Tibial nerve (tissue), 4 donors: ENCODE results near the gene KRTAP4-2. TPM values are rescaled to one million over a fixed set of nuclear protein-coding genes. Genes with fewer than 3 reads are reported as not detected.
"Not testable (repeated sequence)": the region's sequence is repeated elsewhere in the genome, so short reads cannot be mapped to it uniquely, and the experiment has no call there.

Source experiments
- DNase-seq, 2 donors: peaks; one replicate each; pipeline ENCODE4 v3.0.0-alpha.2; 2019; ENCODE audit warnings: low spot score in 2 of 2
- H3K27ac ChIP-seq, 4 donors: fragments of 200-600 bp; sonication (generic) in 3 of 4; one replicate each; pipeline ENCODE4 v1.5.1; 2017 to 2019; ENCODE audit warnings: mild to moderate bottlenecking in 1 of 4
- H3K27me3 ChIP-seq, 2 donors: fragments of 200-600 bp; sonication (generic) in 1 of 2; one replicate each; pipeline versions ENCODE4 v1.5.1 to v1.6.0; 2017 to 2019
- H3K36me3 ChIP-seq, 3 donors: fragments of 200-600 bp; sonication (generic); one replicate each; pipeline ENCODE4 v1.5.1; 2018 to 2019
- H3K4me1 ChIP-seq, 4 donors: fragments of 200-600 bp; sonication (generic) in 3 of 4; one replicate each; pipeline ENCODE4 v1.5.1; 2017 to 2019
- H3K4me3 ChIP-seq, 4 donors: fragments of 200-600 bp; sonication (generic) in 3 of 4; one replicate each; pipeline ENCODE4 v1.5.1; 2017 to 2019; ENCODE audit warnings: mild to moderate bottlenecking in 1 of 4, moderate library complexity in 1 of 4
- H3K9me3 ChIP-seq, 4 donors: fragments of 200-600 bp; sonication (generic) in 3 of 4; one replicate each; pipeline ENCODE4 v1.5.1; 2017 to 2019
- CTCF ChIP-seq, 5 experiments: fragments of 200-600 bp in 3 of 5; fragments of 450-650 bp in 2 of 5; sonication (generic) in 3 of 5; IDR thresholded peaks; one replicate each; pipeline ENCODE4 v1.5.1; 2016 to 2019; ENCODE audit warnings: antibody characterized with exemption in 5 of 5, mild to moderate bottlenecking in 3 of 5, moderate library complexity in 2 of 5
- EP300 ChIP-seq, 2 donors: sonication (generic); formaldehyde crosslinking; IDR thresholded peaks; one replicate each; pipeline ENCODE4 v1.6.1; 2017; ENCODE audit warnings: antibody characterized with exemption in 2 of 2, mild to moderate bottlenecking in 1 of 2
- POLR2A ChIP-seq, 2 donors: fragments of 450-650 bp; IDR thresholded peaks; one replicate each; pipeline ENCODE4 v1.6.1; 2017; ENCODE audit warnings: antibody characterized with exemption in 2 of 2, mild to moderate bottlenecking in 2 of 2, moderate library complexity in 2 of 2
- WGBS, 2 donors: methylation state at CpG; one replicate each; pipeline ENCODE4 v1.1.5; 2018; 5-methylcytosine and 5-hydroxymethylcytosine counted together
- total RNA-seq, 4 donors: library from RNA; depleted of rRNA; stranded (reverse); fragments of >200 nt; gene quantifications; one replicate each; pipeline ENCODE4 v1.1.0, GENCODE V29; 2016

KRTAP4-2 gene
- not detected for total RNA-seq

- Histone ChIP-seq H3K27me3 (no peaks in the 10 kb centered on the region), H3K36me3 (no peaks in the 10 kb centered on the region), H3K27ac (no peak within 1 kb of the TSS), H3K9me3 (no peaks in the 10 kb centered on the region), H3K4me3 (no peak within 1 kb of the TSS), H3K4me1 (no peaks in the 10 kb centered on the region)
- WGBS, 2 donors: 88 to 89% methylated on average over 3 to 5 of the region's 7 CpGs
- TF ChIP-seq POLR2A (IDR thresholded peaks at IDR 0.05): no peak
- no peak for TF ChIP-seq EP300 (IDR thresholded peaks at IDR 0.05)
- no peak for TF ChIP-seq CTCF (IDR thresholded peaks at IDR 0.05)
- DNase-seq: no peak
These were observed at the start of gene KRTAP4-2 for GRCh38 chr17:41177727-41178271. Gene KRTAP4-2 (minus strand): TSS chr17:41178221. CDS start chr17:41178164, 57 bp downstream.

- H3K27ac ChIP-seq, DNase-seq, H3K9me3 ChIP-seq, H3K4me3 ChIP-seq, H3K36me3 ChIP-seq, H3K4me1 ChIP-seq, H3K27me3 ChIP-seq: not testable (repeated sequence)
- 58% methylated on average over 3 of the region's 4 CpGs; no CpG with 5 or more reads in 1 of the 2 donors for WGBS, 2 donors
These were observed 48.6 kb upstream of the KRTAP4-2 start, which contains the start of gene KRTAP9-2 for GRCh38 chr17:41226598-41227095. Gene KRTAP9-2 (plus strand): TSS chr17:41226648. CDS start chr17:41226655, 7 bp downstream.

GRCh38 chr17:41226051-41226450 is 48.0 kb upstream of the KRTAP4-2 start:
- no peak for DNase-seq
- H3K4me1 ChIP-seq: no peaks in the 10 kb centered on the region
- TF ChIP-seq POLR2A (IDR thresholded peaks at IDR 0.05): no peak
- no peak for TF ChIP-seq CTCF (IDR thresholded peaks at IDR 0.05)
- no peak for TF ChIP-seq EP300 (IDR thresholded peaks at IDR 0.05)
- H3K27ac ChIP-seq: no peak overlapping the region
- no peaks in the 10 kb centered on the region for H3K36me3 ChIP-seq
- no peaks in the 10 kb centered on the region for H3K27me3 ChIP-seq
- WGBS, 2 donors: 90 to 95% methylated on average over 6 of the region's 6 CpGs
- H3K9me3 ChIP-seq: no peaks in the 10 kb centered on the region
- no peak overlapping the region for H3K4me3 ChIP-seq

GRCh38 chr17:41223821-41224220 is 45.8 kb upstream of the KRTAP4-2 start:
- no peaks in the 10 kb centered on the region for H3K36me3 ChIP-seq
- TF ChIP-seq EP300 (IDR thresholded peaks at IDR 0.05) (no peak), POLR2A (IDR thresholded peaks at IDR 0.05) (no peak), CTCF (IDR thresholded peaks at IDR 0.05) (no peak)
- H3K27ac ChIP-seq: no peak overlapping the region
- H3K27me3 ChIP-seq: no peaks in the 10 kb centered on the region
- H3K4me1 ChIP-seq: no peaks in the 10 kb centered on the region
- no peak for DNase-seq
- 40 to 45% methylated on average over 2 of the region's 2 CpGs for WGBS, 2 donors
- no peak overlapping the region for H3K4me3 ChIP-seq
- no peaks in the 10 kb centered on the region for H3K9me3 ChIP-seq

- no peak for TF ChIP-seq POLR2A (IDR thresholded peaks at IDR 0.05)
- no peak for TF ChIP-seq EP300 (IDR thresholded peaks at IDR 0.05)
- TF ChIP-seq CTCF (IDR thresholded peaks at IDR 0.05): no peak
- Histone ChIP-seq H3K4me3 (no peak overlapping the region), H3K36me3 (no peaks in the 10 kb centered on the region), H3K9me3 (no peaks in the 10 kb centered on the region), H3K4me1 (no peaks in the 10 kb centered on the region), H3K27ac (no peak overlapping the region), H3K27me3 (no peaks in the 10 kb centered on the region)
- WGBS, 2 donors: 68 to 90% methylated on average over 1 of the region's 1 CpG
- no peak for DNase-seq
These were observed 37.7 kb upstream of the KRTAP4-2 start for GRCh38 chr17:41215681-41216080.
